Trophoblast cell (in vitro differentiated cells and primary cell): ENCODE measurements around the gene CRYZL1.

ENCODE experiments used
- DNase-seq, 2 donors: peaks; one replicate each; pipeline ENCODE4 v3.0.0-alpha.2; 2016
- H2AFZ ChIP-seq: 2 replicates; pipeline ENCODE4 v1.6.1; 2013; ENCODE audit warnings: low read length, moderate library complexity, mild to moderate bottlenecking; ENCODE audit not compliant: insufficient read depth, poor library complexity
- H2AK5ac ChIP-seq: 2 replicates; pipeline ENCODE4 v1.6.1; 2013; ENCODE audit warnings: mild to moderate bottlenecking, low read length
- H2BK120ac ChIP-seq: 2 replicates; pipeline ENCODE4 v1.6.1; 2013; ENCODE audit warnings: low read length, mild to moderate bottlenecking, moderate library complexity; ENCODE audit not compliant: insufficient read depth, poor library complexity
- H2BK12ac ChIP-seq: 2 replicates; pipeline ENCODE4 v1.6.1; 2013; ENCODE audit warnings: mild to moderate bottlenecking, low read length, moderate library complexity
- H2BK5ac ChIP-seq: 2 replicates; pipeline ENCODE4 v1.6.1; 2013; ENCODE audit warnings: low read length, low read depth, moderate library complexity, mild to moderate bottlenecking; ENCODE audit not compliant: poor library complexity
- H3K14ac ChIP-seq: 2 replicates; pipeline ENCODE4 v1.6.1; 2013; ENCODE audit warnings: mild to moderate bottlenecking, low read length
- H3K18ac ChIP-seq: 2 replicates; pipeline ENCODE4 v1.6.1; 2013; ENCODE audit warnings: mild to moderate bottlenecking, low read length
- H3K23ac ChIP-seq: 2 replicates; pipeline ENCODE4 v1.6.1; 2013; ENCODE audit warnings: low read length
- H3K27ac ChIP-seq: 2 replicates; pipeline ENCODE4 v1.5.1; 2013; ENCODE audit warnings: low read depth, mild to moderate bottlenecking, inconsistent platforms, low read length, moderate library complexity
- H3K27me3 ChIP-seq: 2 replicates; pipeline ENCODE4 v1.6.1; 2013; ENCODE audit warnings: inconsistent platforms, mild to moderate bottlenecking, low read length, moderate library complexity; ENCODE audit not compliant: insufficient read depth
- H3K36me3 ChIP-seq, 2 experiments: 1 replicate in 1 of 2; 2 replicates in 1 of 2; pipeline ENCODE4 v1.6.1; 2013; ENCODE audit warnings: low read length in 2 of 2, mild to moderate bottlenecking in 2 of 2, moderate library complexity in 1 of 2; ENCODE audit not compliant: insufficient read depth in 2 of 2, control insufficient read depth in 1 of 2
- H3K4ac ChIP-seq: 2 replicates; pipeline ENCODE4 v1.6.1; 2013; ENCODE audit warnings: low read depth, mild to moderate bottlenecking, low read length, moderate library complexity
- H3K4me1 ChIP-seq, 2 experiments: 1 replicate in 1 of 2; 2 replicates in 1 of 2; pipeline ENCODE4 v1.6.1; 2013; ENCODE audit warnings: low read length in 2 of 2, mild to moderate bottlenecking in 2 of 2, moderate library complexity in 1 of 2; ENCODE audit not compliant: insufficient read depth in 2 of 2, control insufficient read depth in 1 of 2
- H3K4me2 ChIP-seq: 2 replicates; pipeline ENCODE4 v1.6.1; 2013; ENCODE audit warnings: inconsistent platforms, mild to moderate bottlenecking, low read length, moderate library complexity
- H3K4me3 ChIP-seq: 2 replicates; pipeline ENCODE4 v1.5.1; 2013; ENCODE audit warnings: mild to moderate bottlenecking, low read depth, low read length, inconsistent platforms
- H3K79me1 ChIP-seq: one replicate; pipeline ENCODE4 v1.6.1; 2013; ENCODE audit warnings: low read length
- H3K79me2 ChIP-seq: 2 replicates; pipeline ENCODE4 v1.6.1; 2013; ENCODE audit warnings: low read length, mild to moderate bottlenecking; ENCODE audit not compliant: control insufficient read depth, insufficient read depth, poor library complexity
- H3K9ac ChIP-seq: 2 replicates; pipeline ENCODE4 v1.6.1; 2013; ENCODE audit warnings: mild to moderate bottlenecking, low read length
- H3K9me3 ChIP-seq: 2 replicates; pipeline ENCODE4 v1.6.1; 2013; ENCODE audit warnings: low read depth, mild to moderate bottlenecking, control low read depth, inconsistent platforms, low read length; ENCODE audit not compliant: insufficient read depth
- H4K12ac ChIP-seq: 2 replicates; pipeline ENCODE4 v1.6.1; 2013; ENCODE audit warnings: low read depth, mild to moderate bottlenecking, low read length, moderate library complexity
- H4K8ac ChIP-seq: 2 replicates; pipeline ENCODE4 v1.6.1; 2013; ENCODE audit warnings: low read depth, mild to moderate bottlenecking, low read length, moderate library complexity
- H4K91ac ChIP-seq: one replicate; pipeline ENCODE4 v1.6.1; 2013; ENCODE audit warnings: low read depth, mild to moderate bottlenecking, low read length, moderate library complexity
- WGBS: extraction: QIAGEN DNeasy Blood & Tissue Kit; methylation state at CpG from one replicate; pipeline ENCODE4 v1.1.7; 2013; ENCODE audit warnings: missing lambda C conversion rate; ENCODE audit not compliant: insufficient read length, insufficient coverage; ENCODE audit errors: extremely low coverage; 5-methylcytosine and 5-hydroxymethylcytosine counted together

The CRYZL1 gene

DNA sequence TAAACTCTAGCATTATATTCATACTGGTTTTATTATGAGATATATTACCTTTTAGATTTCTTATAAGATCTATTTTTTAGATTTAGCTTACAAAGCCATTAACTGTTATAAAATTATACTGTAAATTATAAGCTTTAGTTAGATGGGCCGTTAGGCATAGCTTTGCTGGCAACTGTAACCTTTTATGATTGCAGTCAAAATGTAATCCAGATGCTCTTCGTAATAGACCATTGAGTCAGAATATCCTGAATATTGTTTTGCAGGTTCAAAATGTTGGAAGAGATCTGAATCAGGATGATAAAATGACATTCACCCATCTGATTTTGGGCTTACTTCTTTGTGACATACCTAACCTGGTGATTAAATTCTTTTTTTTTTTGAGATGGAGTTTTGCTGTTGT lies 21.7 kb upstream of the CRYZL1 start:
- no peak overlapping the region for H3K27ac ChIP-seq
- H3K79me2 ChIP-seq: peaks cover 10% of the 10 kb centered on the region
- no peak overlapping the region for H4K91ac ChIP-seq
- H4K12ac ChIP-seq: no peak overlapping the region
- no peaks in the 10 kb centered on the region for H3K9me3 ChIP-seq
- DNase-seq: no peak
- H3K18ac ChIP-seq: no peak overlapping the region
- no peak overlapping the region for H3K9ac ChIP-seq
- no peak overlapping the region for H3K4me2 ChIP-seq
- H3K4ac ChIP-seq: no peak overlapping the region
- no CpG with 5 or more reads among the region's 2 CpGs for WGBS
- H2BK120ac ChIP-seq: no peak overlapping the region
- no peak overlapping the region for H3K23ac ChIP-seq
- H3K27me3 ChIP-seq: no peaks in the 10 kb centered on the region
- peaks cover 2% of the 10 kb centered on the region for H3K79me1 ChIP-seq
- no peak overlapping the region for H2BK12ac ChIP-seq
- no peak overlapping the region for H2AK5ac ChIP-seq
- peaks cover 8 to 12% of the 10 kb centered on the region in 2 experiments for H3K4me1 ChIP-seq
- H2BK5ac ChIP-seq: no peak overlapping the region
- no peak overlapping the region for H2AFZ ChIP-seq
- H4K8ac ChIP-seq: no peak overlapping the region
- peaks cover 0 to 3% of the 10 kb centered on the region in 2 experiments for H3K36me3 ChIP-seq
- no peak overlapping the region for H3K14ac ChIP-seq
- no peak overlapping the region for H3K4me3 ChIP-seq

DNA sequence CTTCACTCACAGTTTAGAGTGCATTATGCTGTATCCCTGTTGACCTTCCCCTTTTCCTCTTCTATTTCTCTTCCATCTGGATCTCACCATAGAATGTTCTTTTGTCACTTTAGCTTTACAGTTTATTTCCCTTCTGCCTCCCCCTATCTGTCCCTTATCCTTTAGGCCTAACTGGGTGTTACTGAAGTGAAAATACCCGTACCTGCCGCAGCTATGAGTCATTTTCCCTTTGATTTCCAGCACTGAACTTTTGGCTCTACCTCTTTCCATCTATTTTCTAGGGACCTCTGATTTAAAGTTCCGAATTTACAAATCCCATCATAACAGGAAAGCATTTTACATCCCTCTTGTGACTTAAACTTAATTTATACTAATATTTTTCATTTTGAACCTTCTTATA lies 20.5 kb upstream of the CRYZL1 start:
- Histone ChIP-seq H3K4me1 (peaks cover 6 to 7% of the 10 kb centered on the region in 2 experiments), H2BK12ac (no peak overlapping the region), H3K4me2 (no peak overlapping the region), H3K79me1 (peaks cover 2% of the 10 kb centered on the region), H4K12ac (no peak overlapping the region), H3K27me3 (no peaks in the 10 kb centered on the region), H3K79me2 (peaks cover 10% of the 10 kb centered on the region), H4K8ac (no peak overlapping the region), H3K4me3 (no peak overlapping the region), H3K36me3 (peaks cover 0 to 3% of the 10 kb centered on the region in 2 experiments), H2BK120ac (no peak overlapping the region), H4K91ac (no peak overlapping the region), H3K27ac (no peak overlapping the region), H3K4ac (no peak overlapping the region), H3K9me3 (no peaks in the 10 kb centered on the region), H3K23ac (no peak overlapping the region), H2BK5ac (no peak overlapping the region), H3K18ac (no peak overlapping the region), H2AK5ac (no peak overlapping the region), H3K9ac (no peak overlapping the region), H3K14ac (no peak overlapping the region), H2AFZ (no peak overlapping the region)
- peak; percentile 12 to 56 for DNase-seq
- WGBS: no CpG with 5 or more reads among the region's 3 CpGs

DNA sequence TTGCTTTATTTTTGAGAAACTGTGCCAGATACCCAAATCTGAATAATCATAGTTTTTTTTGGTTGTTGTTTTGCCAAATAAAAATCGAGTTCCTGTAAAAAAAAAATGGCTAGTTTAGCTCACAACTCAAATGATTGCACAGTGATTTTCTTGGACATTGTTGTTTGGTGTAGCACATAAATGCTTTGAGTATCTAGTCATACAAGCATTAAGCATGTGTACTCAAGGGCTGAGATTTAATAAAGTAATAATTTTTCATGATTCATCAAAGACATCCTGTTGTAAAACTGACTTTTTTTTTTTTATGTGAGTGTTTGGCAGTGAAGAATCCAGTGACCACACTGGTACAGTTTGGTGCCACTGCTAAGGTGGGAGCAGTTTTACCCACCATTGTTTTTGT lies 19.6 kb upstream of the CRYZL1 start:
- no peak overlapping the region for H3K4me3 ChIP-seq
- H3K79me1 ChIP-seq: peaks cover 2% of the 10 kb centered on the region
- H3K23ac ChIP-seq: no peak overlapping the region
- no peak overlapping the region for H2BK5ac ChIP-seq
- H4K8ac ChIP-seq: no peak overlapping the region
- no peak overlapping the region for H2AFZ ChIP-seq
- no peak overlapping the region for H3K27ac ChIP-seq
- no CpG with 5 or more reads among the region's 1 CpG for WGBS
- peaks cover 6 to 7% of the 10 kb centered on the region in 2 experiments for H3K4me1 ChIP-seq
- H3K14ac ChIP-seq: no peak overlapping the region
- no peak overlapping the region for H4K91ac ChIP-seq
- no peak for DNase-seq
- H3K9ac ChIP-seq: no peak overlapping the region
- H3K27me3 ChIP-seq: no peaks in the 10 kb centered on the region
- peaks cover 0 to 3% of the 10 kb centered on the region in 2 experiments for H3K36me3 ChIP-seq
- no peaks in the 10 kb centered on the region for H3K9me3 ChIP-seq
- H3K4ac ChIP-seq: peak overlapping the region; percentile 95
- H2BK12ac ChIP-seq: no peak overlapping the region
- no peak overlapping the region for H4K12ac ChIP-seq
- no peak overlapping the region for H2BK120ac ChIP-seq
- no peak overlapping the region for H3K4me2 ChIP-seq
- H2AK5ac ChIP-seq: no peak overlapping the region
- no peak overlapping the region for H3K18ac ChIP-seq
- H3K79me2 ChIP-seq: peaks cover 9% of the 10 kb centered on the region

DNA sequence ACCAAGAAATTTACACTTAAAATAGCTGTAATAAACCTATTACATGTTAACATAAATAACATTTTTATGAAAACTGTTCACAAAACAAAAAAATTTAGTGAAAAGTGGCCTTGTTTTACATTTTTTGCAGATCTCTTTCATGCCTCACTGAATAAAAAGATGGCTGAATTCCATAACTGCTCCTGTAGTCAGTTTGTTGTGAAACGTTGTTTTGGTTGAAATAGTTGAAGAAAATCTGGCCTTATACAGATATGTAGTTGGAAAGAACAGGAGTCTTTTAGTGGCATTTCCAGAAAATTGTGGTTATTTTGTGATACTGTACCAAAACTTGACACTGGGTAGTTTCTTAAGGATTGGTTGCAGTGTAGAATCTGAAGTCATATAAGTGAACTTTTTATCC lies 18.9 kb upstream of the CRYZL1 start:
- Histone ChIP-seq H3K23ac (no peak overlapping the region), H3K27ac (no peak overlapping the region), H4K12ac (no peak overlapping the region), H3K4me3 (no peak overlapping the region), H2BK5ac (no peak overlapping the region), H4K8ac (no peak overlapping the region), H3K4me2 (no peak overlapping the region), H3K9me3 (no peaks in the 10 kb centered on the region), H2BK120ac (no peak overlapping the region), H3K4me1 (peaks cover 7 to 8% of the 10 kb centered on the region in 2 experiments), H3K9ac (no peak overlapping the region), H3K79me2 (peaks cover 8% of the 10 kb centered on the region), H3K36me3 (peaks cover 0 to 3% of the 10 kb centered on the region in 2 experiments), H2BK12ac (no peak overlapping the region), H3K14ac (no peak overlapping the region), H3K79me1 (peaks cover 2% of the 10 kb centered on the region), H2AK5ac (no peak overlapping the region), H4K91ac (no peak overlapping the region), H3K4ac (no peak overlapping the region), H2AFZ (no peak overlapping the region), H3K27me3 (no peaks in the 10 kb centered on the region), H3K18ac (no peak overlapping the region)
- DNase-seq: no peak
- WGBS: no CpG with 5 or more reads among the region's 1 CpG
